GM18870 (cell line): Measurements from ENCODE around the gene CRYBG3.

Source experiments
- ATAC-seq: cut with Tn5 transposase; IDR thresholded peaks from one replicate; pipeline ENCODE4 v1.9.1; 2021; ENCODE audit warnings: moderate library complexity; ENCODE audit not compliant: unreplicated experiment

Gene CRYBG3

DNA sequence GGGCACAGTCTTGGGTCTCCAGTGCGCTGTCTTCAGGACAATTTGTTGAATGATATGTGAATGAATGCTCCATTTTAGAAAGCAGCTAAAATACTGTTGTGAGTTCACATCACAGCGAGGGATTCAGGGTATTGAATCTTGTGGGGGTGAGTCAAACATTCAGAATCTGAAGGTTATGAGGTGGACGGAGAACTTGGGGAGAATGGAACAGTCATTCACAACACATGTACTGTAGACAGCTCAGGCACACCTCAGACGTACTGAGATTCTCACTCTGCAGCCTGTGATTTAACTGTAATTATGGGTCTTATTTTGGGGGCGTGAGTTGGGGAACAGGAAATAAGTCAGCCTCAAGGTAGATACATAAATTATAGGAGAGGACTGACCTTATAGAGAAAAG lies 13.9 kb downstream of the CRYBG3 start:
- no peak for ATAC-seq

DNA sequence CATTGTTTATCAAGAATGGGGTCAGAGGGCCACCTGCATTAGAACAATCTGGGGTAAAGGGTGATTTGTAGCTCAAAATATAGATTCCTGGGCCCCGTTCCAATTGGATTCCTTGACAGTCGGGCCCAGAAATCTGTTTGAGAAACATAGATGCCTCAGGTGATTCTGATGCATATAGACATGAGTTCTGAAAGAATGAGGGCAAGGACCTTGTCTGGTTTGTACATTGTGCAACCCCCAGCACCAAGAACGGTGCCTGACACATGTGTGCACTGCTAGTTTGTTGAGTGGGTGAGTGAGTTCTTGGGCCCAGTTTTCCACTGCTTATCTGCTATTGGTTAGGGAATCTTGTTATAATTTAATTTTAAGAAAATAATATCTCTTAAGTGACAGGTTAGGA lies 16.6 kb downstream of the CRYBG3 start:
- no peak for ATAC-seq

DNA sequence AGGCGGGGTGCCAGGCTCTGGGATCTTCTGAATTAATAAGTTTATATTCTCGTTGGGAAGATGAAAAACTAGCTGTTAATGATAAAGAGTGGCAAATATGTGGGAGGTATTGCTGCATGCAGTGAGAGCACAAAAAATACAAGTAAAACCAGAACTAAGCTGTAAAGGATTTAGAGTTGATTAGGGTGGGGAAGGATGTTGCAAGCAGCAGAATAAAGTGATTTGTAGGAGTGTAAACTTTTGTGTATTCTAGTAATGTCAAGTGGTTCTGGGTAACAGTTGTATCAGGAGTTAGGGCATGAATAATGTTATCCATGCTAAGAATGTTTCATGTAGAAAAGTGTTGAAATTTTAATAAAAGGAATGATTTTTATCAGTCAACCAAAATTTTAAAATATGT lies 18.1 kb downstream of the CRYBG3 start:
- no peak for ATAC-seq

DNA sequence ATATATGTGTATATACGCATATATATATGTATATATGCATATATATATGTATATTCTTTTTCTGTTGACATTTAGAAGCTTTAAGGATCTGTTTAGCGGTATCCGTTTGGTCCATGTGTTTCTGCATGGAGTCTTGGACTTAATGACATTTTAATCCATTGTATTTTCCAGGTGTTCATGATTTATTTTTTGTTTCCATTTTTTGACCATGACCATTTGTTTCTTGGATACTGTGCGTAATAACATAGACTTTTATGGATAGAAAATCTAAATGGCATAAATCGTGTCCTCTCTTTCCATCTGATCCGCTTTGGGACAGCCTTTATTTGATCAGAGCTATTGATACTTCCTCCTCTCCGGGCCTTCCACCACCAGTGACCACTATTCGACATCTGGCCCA lies 19.5 kb downstream of the CRYBG3 start:
- no peak for ATAC-seq

DNA sequence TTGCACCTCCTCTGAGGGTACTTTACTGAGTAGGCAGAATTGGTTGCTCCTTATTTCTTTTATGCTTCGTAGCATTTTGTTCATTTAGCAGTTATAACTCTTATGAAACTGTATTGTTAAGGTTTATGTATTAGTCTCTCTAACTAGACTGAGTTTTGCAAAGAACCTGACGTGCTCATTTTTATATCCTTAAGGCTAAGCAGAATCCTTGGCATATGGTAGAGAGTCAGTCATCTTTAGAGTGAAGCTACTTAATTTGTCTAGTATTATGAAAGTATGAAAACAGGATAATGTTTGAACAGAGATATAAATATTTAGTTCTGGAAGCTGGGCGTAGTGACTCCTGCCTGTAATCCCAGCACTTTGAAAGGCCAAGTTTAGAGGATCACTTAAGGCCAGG lies 20.1 kb downstream of the CRYBG3 start:
- no peak for ATAC-seq

DNA sequence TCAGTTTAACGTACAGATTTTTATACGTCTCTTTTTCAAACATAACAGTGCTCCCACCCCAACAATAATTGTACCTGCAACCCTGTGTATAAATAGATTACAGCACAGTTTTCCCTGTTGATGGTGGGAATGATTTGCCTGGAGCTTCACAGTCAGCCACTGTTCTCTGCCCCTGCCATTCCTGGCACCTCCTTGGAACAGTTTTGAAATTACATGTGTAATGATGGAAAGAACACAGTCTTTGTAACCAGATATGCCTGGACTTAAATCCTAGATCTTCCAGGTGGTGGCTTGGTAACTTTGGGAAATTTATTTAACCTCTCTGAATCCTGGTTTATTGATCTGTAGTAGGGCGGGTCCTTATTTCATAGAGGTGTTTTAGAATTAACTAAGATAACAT lies 27.0 kb downstream of the CRYBG3 start:
- ATAC-seq: no peak

DNA sequence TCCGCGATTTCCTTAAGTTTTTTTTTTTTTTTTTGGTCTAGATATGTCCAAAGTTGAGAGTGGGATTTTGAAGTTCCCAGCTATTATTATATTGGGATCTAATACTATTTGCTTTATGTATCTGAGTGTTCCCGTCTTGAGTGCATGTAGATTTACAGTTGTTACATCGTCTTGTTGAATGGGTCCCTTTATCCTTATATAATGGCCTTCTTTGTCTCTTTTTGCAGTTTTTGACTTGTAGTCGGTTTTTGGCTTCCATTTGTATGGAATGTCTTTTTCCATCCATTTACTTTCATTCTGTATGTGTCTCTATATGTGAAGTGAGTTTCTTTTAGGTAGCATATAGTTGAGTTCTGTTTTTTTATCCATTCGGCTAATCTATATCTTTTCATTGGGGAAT lies 35.6 kb downstream of the CRYBG3 start:
- no peak for ATAC-seq

DNA sequence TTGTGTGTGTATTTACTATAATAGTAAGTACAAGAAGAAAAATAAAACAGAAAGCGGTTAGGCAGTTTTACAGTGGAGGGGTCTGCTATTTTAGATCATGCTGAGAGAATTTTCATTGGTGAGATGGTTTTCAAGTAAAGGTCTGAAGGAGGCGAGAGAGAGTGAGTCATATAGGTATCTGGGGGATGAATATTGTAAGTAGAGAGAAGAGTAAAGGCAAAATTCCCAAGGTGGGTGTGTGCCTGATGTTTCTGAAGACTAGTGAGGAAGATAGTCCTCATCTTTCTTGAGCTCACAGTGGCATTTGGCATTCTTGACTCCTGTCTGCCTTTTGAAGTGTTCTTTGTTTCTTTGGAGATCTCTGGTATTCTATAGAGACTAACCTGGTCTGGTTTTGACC lies 38.6 kb downstream of the CRYBG3 start:
- no peak for ATAC-seq

DNA sequence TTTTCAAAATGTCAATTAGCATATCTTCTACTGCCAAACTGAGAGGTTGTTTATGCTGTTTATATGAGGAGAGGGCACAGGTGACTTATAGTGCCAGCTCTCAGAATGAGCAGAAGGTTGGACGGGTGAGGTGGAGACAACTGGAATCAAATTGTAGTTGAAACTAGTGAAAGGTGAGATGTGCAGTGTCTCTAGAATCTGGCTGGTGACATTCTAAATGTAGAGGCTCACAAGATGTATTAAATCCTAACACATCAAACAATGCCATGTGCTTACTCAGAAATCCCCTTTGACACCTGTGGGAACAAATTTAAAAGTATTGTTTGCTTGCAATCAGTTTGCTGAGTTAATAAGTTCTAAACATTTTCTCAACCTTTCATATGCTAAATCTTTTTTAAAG lies 40.8 kb downstream of the CRYBG3 start:
- no peak for ATAC-seq

DNA sequence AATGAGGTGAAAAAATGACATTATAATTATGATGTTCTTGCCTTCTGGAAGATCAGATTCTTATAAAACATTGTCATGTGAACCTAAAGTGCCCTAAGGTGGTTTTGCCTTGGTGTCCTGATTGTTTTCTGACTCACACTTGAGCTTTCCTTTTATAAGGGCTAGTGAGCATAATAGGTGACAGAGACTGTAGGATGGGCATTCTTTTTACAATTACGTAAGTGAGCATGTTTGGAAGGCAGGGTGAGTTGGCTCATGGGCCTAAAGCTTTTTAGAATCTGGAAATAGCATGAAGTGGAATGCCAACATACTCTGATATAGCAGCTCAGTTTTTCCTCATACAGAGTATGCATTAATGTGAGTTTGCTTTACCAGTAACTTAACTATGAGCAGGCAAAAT lies 41.2 kb downstream of the CRYBG3 start:
- ATAC-seq: no peak

DNA sequence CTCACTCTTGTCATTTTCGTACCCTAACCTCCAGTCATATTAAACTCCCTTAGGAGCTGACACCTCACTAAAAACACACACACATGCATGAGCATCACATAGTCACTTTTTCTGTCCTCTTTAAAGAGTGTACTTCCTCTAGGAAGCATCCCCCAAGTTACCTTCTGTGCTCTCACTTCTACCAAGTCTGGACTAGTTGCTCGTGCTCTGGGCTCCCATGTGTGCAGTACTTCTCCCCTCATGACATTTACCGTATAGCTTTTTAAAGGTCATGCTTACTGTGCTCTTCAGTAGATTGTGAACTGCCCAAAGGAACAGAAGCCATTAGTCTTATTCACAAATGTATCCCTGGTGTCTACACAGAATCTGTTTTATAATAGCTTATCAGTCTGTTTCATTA lies 42.0 kb downstream of the CRYBG3 start:
- ATAC-seq: no peak

DNA sequence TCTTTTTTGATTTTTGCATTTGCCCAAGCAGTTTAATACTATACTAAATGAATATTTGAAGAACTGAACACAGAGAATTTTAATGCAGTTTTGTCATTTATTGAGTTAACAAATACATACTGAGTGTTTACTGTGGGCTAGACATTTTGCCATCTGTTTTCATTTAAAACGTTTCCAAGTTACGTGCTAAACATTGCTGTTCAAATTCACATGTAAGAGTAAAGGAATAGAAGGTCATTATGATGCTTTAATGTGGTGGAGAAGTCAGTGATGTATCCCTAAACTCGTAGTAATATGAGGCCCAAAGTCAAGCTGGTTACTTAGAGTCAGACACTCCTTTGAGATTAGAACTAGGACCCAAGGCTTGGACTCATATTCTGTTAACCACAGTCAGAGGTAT lies 49.4 kb downstream of the CRYBG3 start:
- ATAC-seq: no peak

DNA sequence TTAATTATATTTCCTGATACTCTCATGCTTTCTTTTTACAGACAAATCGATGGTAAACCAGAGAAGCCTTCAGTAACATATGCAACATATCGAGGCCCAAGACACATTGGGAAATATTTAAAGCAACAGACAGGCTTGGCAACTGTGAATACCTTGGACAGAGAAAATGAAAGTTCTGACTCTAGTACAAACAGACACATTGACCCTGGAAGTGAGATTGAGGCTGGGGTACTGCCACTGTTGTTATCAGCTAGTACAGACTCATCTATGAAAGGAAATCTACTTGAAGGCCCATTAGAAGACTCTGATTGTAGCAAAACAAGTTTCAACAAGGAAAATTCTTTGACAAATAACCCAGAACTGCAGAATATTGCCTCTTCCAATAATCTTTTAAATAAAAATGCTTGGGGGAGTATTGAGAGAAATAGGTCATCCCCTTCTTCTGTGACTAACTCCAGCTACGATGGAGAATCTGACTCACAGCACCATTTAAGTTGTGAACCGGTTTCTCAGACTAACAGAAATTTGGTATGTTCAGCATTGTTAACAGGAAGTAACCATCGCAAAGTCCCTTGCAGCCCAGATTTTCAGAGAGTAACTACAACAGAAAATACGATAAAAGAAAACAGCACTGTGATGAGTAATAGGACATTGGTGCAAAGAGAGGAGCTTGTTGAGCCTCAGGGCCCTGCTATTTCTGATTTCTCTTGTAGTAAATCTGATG lies 50.2 kb downstream of the CRYBG3 start:
- no peak for ATAC-seq

DNA sequence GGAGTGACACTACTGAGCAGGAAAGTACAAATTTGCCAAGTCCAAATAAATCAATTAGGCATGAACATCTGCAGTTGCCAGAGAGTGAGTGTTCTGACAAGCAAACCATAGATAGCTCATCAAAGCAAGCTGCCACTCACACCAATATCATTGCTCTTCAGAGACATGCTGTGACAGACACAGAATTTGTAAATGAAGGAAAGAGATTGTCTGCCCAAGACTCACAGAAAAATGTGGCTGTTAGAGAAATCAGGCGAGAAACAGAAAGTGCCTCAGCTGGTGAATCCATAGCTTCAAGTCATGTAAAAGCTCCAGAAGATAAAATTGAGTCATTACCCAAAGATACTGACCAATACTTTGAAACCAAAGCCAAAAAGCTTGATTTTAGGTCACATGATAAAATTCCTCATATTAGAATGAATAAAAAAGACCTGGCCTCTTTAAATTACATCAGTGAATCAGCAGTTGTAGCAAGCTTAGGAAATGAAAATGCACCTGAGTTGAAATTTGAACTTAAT lies 50.8 kb downstream of the CRYBG3 start:
- ATAC-seq: no peak

DNA sequence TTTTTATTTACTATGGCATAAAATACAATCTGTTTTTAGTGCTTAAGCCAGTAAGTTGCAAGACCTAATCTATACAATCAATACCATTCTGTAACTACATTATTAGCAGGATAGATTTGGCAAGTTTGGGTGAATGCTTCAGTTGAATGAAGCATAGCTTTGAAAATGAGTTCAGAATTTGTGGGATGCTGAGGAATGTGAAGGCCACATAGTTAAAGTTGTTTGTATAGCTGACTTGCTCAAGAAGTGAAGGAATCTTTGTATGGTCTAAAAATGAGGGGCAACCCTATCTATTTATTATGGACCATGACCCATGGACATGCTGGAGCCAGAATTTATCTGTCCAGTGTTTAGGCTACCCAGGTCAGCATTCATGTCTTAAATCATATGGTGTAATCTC lies 58.5 kb downstream of the CRYBG3 start:
- ATAC-seq: no peak

DNA sequence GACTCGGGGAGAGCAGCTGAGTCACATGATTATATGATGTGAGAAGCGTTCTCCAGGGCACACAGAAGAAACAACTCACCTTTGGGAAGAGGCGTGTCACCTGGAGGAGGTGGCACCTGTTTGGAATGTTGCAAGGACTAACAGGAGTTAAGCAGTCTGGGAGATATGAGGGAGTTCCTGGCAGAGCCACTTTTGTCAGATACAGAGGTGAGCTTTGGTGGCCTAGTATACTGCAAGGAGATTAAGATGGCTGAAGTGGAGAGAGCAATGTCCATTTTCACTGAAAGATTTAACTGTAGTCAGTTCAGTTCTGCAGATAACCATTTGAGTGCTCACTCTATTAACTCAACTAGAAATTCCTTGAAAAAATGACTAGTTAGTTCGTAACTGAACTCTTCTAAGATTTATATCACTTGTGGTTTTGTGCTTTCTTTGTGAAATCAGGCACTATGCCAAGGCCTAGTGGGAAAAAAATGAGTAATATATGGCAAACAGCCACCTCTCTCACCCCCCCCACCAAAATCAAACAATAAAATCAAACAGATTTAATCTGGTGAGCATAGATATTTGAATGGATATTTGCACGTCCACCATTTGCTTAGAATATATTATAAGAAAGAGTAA lies 61.3 kb downstream of the CRYBG3 start:
- ATAC-seq: no peak

DNA sequence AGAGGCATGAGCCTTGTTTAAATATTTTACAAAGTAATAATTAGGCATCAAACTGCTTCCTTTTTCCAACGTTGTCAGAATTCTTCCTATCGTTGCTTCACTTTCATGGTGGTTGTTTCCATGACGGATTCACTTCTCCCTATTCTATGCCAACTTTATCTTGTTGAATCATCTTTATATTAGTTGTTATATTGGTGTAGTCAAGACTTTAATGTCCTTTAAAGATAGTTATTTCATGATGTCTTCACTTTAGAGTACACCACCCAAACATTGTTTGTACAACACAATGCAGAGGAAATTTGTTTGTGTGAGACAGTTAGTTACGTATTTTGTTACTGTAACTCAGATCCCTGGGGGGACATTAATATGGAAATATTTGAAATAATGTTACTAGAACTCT lies 61.9 kb downstream of the CRYBG3 start:
- no peak for ATAC-seq

DNA sequence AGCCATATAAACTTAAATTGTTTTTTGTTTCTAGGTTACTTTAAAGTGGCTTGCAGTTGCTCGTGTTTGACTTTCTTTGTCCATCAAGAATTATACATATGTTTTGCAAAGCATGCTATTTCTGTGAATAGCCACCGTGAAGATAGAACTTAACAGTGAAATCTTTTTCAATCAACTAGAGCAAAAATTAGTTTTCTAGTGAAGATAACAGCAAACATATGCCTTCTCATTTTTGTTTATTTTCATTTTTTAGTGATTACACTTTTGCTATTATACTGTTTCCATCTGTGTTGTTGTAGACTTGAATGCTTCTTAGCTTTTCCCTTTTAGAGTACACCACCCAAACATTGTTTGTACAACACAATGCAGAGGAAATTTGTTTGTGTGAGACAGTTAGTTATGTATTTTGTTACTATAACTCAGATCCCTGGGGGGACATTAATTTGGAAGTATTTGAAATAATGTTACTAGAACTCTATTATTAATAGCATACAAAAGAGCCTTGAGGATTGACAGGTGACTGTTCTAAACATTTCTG lies 62.8 kb downstream of the CRYBG3 start:
- no peak for ATAC-seq

DNA sequence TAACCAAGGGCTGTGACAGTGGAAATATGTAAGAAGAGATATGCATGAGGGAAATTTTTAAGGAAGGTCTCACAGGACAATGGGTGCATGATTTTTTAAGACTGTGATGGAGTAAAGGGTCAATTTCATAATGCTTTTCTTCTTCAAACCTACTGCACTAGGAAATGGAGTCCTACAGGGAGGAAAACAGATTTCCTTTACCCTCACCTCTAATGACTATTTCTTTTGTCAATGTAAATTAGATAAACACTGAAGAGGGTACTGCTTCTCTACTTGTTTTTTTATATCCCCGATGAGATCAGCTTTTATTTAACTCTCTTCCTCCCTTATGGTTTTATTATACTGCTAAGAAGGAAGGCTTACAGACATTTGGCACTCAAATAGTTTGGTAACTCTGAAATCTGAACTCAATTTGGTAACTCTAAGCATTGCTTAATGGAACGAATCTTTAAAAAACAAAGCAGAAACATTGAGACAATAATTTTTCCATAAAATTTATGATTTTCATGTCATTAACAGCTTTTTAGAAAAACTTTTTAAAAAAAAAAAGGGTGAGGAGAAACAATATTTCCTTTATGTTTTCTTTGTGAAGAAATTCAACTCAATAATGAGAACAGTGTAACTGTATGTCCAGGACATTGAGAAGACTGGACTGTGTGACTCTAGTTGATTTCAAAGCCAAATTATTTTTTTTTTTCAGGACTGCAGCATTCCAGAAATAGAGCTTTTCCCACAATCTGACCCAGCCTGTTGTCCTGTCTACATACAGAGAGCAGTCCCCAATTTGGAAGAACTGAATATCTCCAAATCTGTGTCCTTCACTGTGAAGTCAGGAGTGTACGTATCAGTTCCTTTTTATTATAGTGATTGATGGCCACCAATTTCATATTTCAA lies 64.4 kb downstream of the CRYBG3 start:
- ATAC-seq: no peak

DNA sequence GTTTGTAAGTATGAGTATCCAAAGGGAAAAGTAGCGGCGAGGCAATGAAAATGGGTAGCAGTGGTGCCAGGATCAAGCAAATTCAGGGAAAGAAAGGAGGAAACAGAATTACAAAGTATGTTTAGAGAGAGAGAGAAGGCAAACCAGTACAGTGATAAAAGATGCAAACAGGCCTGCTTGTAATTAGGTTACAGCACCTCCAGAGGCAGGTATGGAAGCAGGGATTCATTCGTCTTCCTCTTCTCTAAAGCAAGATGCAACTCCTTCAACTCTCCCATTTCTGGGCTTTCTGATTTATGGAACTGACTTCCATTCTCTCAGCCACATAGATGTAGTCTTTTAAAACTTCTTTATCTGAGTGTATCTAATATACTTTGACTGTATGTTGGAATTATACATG lies 68.0 kb downstream of the CRYBG3 start:
- no peak for ATAC-seq

DNA sequence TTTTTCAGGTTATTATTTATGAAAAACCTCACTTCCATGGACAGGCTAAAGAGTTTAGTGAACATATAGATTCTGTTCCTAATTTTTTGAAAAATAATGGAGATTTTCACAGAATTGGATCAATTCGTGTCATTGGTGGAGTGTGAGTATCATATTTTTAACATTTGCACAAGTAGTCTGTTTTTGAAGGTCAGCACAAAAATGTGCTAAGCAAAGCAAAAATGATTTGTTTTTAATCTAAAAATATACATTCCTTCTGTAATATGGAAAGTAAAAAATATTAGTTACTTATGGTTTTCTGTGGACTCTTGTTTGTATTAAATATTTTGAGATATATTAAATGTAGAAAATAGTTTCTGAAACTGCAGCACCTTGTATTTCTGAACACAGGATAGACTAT lies 71.0 kb downstream of the CRYBG3 start:
- no peak for ATAC-seq

DNA sequence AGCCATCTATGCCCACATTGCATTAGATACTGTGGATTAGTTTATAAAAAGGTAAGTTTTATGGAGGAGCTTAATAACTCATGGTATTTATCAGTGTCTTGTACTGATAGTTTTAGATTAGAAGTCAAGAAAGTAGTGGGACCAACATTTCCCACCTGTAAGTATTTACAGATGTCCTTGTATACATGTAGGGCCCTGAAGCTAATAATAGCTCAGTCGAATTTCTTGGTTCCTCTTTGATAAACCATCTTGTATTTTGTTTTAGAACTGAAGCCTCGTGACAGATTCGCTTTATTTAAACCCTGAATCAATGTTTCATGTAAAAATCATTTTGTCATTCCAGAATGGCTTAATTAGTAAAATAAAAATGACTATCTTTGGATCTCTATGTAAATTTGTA lies 73.4 kb downstream of the CRYBG3 start:
- no peak for ATAC-seq
